Keratinocyte (primary cell): ENCODE measurements around the gene TNPO2.

Source experiments
- EZH2 ChIP-seq: IDR thresholded peaks from one replicate; pipeline ENCODE4 v1.6.1; 2012; ENCODE audit warnings: inconsistent platforms, mild to moderate bottlenecking, low read length, moderate library complexity
- TF ChIP-seq, protein P1 (sequence below), 3 experiments: IDR thresholded peaks in 1 of 3; conservative IDR thresholded peaks in 1 of 3; optimal IDR thresholded peaks in 1 of 3; 2 replicates in 2 of 3; 3 replicates in 1 of 3; pipeline versions ENCODE3 to v1.5.1; 2011; ENCODE audit warnings: low read length in 3 of 3, mild to moderate bottlenecking in 3 of 3, moderate library complexity in 2 of 3, control low read depth in 1 of 3, inconsistent platforms in 1 of 3; ENCODE audit not compliant: insufficient read depth in 2 of 3; ENCODE audit errors: extremely low read depth in 1 of 3

DNA sequence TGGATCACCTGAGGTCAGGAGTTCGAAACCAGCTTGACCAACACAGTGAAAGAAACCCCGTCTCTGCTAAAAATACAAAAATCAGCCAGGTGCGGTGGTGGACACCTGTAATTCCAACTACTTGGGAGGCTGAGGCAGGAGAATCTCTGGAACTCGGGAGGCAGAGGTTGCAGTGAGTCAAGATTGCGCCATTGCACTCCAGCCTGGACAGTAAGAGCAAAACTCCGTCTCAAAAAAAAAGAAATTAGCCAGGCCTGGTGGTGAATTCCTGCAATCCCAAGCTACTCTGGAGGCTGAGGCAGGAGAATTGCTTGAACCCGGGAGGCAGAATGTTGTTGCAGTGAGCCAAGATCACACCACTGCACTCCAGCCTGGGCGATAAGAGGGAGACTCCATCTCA lies 15.1 kb downstream of the TNPO2 start:
- TF ChIP-seq EZH2 = no peak
- TF ChIP-seq, protein P1, sequence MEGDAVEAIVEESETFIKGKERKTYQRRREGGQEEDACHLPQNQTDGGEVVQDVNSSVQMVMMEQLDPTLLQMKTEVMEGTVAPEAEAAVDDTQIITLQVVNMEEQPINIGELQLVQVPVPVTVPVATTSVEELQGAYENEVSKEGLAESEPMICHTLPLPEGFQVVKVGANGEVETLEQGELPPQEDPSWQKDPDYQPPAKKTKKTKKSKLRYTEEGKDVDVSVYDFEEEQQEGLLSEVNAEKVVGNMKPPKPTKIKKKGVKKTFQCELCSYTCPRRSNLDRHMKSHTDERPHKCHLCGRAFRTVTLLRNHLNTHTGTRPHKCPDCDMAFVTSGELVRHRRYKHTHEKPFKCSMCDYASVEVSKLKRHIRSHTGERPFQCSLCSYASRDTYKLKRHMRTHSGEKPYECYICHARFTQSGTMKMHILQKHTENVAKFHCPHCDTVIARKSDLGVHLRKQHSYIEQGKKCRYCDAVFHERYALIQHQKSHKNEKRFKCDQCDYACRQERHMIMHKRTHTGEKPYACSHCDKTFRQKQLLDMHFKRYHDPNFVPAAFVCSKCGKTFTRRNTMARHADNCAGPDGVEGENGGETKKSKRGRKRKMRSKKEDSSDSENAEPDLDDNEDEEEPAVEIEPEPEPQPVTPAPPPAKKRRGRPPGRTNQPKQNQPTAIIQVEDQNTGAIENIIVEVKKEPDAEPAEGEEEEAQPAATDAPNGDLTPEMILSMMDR (optimal IDR thresholded peaks at IDR 0.05 in 1 of 3, IDR thresholded peaks at IDR 0.05 in 1 of 3, conservative IDR thresholded peaks at IDR 0.05 in 1 of 3; ENCODE audit: extremely low read depth in 1 of 3, insufficient read depth in 2 of 3, low read length in 3 of 3) = no peak
